HG03097 (cell line): ENCODE results near the gene TNFRSF11A.

ENCODE experiments used
- ATAC-seq: cut with Tn5 transposase; IDR thresholded peaks from one replicate; pipeline ENCODE4 v1.9.1; 2021; ENCODE audit not compliant: unreplicated experiment, low FRiP score

The TNFRSF11A gene

GRCh38 chr18:62377131-62377807 lies 52.2 kb downstream of the TNFRSF11A start:
- ATAC-seq, result no peak

DNA sequence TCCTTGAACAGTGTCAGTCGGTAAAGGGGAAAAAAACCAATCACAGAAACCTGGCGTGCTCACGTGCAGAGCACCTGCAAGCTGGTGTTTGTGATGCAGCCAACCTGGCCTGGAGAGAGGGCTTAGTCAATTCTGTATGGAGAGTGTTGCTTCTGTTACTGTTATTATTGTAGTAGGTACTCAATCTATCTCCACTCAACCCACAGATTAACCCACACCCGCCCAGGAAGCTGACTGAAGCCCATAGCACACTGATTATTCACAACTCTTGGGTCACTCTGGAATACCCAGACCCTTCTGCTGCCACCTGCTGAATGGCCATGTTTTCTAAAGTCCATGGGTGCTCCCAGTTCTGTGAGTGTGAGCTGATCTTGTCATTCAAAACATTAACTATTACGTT lies 53.9 kb downstream of the TNFRSF11A start:
- ATAC-seq, result no peak

GRCh38 chr18:62381373-62381772 lies 56.3 kb downstream of the TNFRSF11A start:
- no peak for ATAC-seq

DNA sequence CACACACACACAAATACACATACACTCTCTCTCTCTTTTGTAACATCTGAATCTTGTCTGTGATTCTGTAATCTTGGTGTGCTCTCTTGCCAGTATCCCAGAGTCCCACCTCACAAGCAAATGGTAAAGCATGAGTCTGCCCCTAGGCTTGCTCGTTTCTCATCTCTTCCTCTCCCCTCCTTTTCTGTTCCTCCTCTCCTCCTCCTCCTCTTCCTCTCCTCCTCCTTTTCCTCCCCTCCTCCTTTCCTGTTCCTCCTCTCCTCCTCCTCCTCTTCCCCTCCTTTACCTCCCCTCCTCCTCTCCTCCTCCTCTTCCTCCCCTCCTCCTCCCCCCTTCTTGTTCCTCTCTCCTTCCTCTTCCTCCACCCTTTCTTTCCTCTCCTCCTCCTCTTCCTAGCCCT lies 59.0 kb downstream of the TNFRSF11A start:
- no peak for ATAC-seq

DNA sequence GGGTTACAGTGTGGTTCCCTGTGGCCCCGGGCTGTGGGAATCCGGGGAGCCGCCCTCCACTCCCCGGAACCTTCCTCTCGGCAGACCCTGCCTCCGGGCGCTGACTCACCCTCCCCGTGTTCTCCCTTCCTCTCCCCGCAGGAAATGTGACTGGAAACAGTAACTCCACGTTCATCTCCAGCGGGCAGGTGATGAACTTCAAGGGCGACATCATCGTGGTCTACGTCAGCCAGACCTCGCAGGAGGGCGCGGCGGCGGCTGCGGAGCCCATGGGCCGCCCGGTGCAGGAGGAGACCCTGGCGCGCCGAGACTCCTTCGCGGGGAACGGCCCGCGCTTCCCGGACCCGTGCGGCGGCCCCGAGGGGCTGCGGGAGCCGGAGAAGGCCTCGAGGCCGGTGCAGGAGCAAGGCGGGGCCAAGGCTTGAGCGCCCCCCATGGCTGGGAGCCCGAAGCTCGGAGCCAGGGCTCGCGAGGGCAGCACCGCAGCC lies 59.5 kb downstream of the TNFRSF11A start:
- no peak for ATAC-seq

DNA sequence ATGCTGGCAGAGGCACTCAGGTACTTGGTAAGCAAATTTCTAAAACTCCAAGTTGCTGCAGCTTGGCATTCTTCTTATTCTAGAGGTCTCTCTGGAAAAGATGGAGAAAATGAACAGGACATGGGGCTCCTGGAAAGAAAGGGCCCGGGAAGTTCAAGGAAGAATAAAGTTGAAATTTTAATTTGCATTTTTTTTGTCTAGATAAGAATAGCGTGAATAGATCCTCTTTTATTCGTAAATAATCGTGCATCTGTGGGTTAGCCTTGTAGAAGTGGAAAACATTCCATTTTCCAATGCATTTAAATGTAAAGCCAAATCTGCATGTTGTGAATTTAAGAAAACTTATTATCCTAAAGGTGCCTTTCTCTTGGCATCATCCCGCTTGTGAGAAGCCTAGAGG lies 61.0 kb downstream of the TNFRSF11A start:
- no peak for ATAC-seq

GRCh38 chr18:62386601-62387000 lies 61.5 kb downstream of the TNFRSF11A start:
- ATAC-seq, result no peak

- ATAC-seq, result no peak
Observed at GRCh38 chr18:62387257-62387656, 62.1 kb downstream of the TNFRSF11A start.

GRCh38 chr18:62388855-62389760 lies 64.0 kb downstream of the TNFRSF11A start:
- ATAC-seq, result no peak

DNA sequence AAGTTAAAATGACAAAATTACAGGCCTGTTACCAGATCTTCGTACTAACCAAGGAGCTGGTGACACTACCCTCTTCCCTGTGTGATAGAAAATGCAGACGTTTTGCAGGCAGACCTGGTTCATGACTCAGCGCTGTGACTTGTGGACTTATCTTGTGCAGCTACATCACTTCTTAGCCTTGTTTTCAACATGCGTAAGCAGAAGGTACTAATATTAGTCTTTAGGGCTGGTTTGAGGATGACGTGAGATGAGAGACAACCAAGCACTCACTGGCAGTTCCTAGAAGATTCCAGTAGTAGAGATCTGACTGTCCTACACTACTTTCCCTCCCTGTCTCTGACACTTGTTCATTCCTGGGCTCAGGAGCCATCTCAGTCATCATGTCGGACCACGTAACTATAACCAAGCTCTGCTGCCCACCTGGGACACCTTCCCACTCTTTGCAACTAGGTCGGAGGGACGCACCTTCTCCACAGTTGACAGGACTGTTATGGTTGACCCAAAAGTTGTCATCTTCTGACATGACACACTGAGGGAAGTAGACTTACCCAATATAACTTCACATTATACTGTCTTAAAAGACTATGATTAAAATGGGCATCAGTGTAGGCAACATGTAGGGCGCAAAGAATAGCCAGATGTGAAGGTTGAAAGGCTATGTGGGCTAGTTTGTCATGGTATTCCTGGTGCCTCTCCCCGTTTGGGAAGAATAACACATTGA lies 64.8 kb downstream of the TNFRSF11A start:
- ATAC-seq, result no peak

DNA sequence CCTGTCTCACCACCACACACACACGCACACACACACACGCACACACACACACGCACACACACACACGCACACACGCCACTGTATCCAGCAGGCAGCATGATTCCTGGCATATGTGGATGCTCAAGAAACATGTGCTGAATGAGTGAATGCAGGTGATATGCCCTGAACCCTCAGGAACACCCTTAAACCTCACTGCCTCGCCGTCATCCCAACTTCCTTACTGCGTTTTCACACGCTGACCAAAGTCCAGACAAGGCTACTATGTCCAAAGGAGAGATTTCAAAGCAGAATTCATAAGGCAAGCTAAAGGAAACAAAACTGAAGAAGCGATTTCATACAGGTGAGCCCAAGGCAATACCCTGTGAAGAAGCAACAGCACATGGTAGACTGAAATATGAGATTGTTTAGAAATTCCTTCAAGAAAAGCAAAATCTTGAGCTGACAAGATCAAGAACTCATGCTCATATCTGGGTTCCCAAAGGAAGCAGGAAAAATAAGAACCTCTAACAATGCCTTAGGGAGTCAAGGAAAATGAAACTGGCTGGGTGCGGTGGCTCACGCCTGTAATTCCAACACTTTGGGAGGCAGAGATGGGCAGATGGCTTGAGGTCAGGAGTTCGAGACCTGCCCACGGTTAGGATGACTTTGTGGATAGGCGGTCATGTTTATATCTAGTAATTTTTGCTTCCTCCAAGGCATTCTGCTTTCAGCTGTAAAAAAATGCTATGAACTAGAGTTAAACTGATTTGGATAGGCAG lies 69.1 kb downstream of the TNFRSF11A start:
- ATAC-seq, result no peak

- no peak for ATAC-seq
Observed at GRCh38 chr18:62396381-62396780, 71.3 kb downstream of the TNFRSF11A start.

- ATAC-seq, result no peak
Observed at GRCh38 chr18:62396967-62397366, 71.9 kb downstream of the TNFRSF11A start.

- no peak for ATAC-seq
Observed at GRCh38 chr18:62398291-62398690, 73.2 kb downstream of the TNFRSF11A start.

- no peak for ATAC-seq
Observed at GRCh38 chr18:62399276-62399675, 74.2 kb downstream of the TNFRSF11A start.

- no peak for ATAC-seq
Observed at GRCh38 chr18:62399781-62400308, 74.7 kb downstream of the TNFRSF11A start.

DNA sequence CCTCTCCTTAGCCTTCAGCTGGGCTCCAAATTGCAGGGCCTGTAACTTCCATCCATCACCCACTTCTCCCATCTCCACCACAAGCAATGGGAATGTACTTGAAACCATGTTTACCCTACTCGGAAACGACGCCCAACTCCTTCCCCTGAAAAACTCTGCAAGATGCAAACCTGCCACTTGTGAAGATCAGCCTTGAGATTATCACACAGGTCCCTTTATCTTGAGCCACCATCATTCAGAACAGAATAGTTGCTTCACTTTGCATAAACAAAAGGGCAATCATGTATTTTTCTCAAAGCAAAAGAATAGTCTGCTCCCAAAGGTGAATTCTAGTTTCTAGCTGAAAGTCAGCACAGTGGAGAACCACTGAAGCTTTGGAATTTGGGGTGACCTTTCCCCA lies 75.8 kb downstream of the TNFRSF11A start:
- no peak for ATAC-seq

- ATAC-seq, result no peak
Observed at GRCh38 chr18:62402342-62402948, 77.3 kb downstream of the TNFRSF11A start.

DNA sequence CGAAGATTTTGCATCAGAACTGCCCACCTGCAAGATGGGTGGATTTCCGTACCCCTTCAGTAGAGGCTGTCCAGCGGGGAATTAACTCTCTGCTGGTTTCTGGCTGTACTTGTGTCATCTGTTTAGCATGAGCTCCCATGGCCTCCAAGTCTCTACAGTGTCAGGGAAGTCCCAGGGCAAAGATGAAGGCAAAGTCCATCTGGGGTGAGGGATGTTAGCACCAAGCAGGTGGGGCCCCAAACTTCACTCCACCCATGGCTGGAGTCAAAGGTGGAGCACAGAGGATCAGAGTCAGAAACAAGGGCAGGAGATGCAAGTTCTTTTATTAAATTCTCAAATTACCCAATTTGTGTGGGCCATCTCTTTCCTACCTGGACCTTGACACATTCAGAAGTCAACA lies 78.0 kb downstream of the TNFRSF11A start:
- no peak for ATAC-seq

DNA sequence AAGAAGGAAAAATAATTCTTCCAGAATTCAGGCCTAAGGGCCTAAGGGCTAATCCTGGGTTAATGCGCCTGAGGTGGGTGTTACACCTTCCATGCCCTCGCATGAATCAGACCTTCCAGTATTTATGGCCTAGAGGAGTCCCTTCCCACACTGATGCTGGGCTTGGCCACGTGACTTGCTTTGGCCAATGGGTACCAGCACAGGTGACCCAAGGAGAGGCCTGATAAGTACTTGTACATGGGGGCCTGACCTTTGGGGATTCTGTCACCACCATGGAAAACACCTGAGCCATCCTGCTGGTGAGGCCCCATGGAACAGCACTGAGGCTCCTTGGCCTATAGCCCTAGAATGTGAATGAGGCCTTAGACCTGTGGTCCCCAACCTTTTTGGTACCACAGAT lies 79.8 kb downstream of the TNFRSF11A start:
- ATAC-seq, result no peak
